Activated CD4-positive, alpha-beta T cell treated with anti-CD3 and anti-CD28 coated beads for 36 hours (primary cell): Measurements from ENCODE around the gene PMM2. TPM values are rescaled to one million over a fixed set of nuclear protein-coding genes. Genes with fewer than 3 reads are reported as not detected.
"Not testable (repeated sequence)": the region's sequence is repeated elsewhere in the genome, so short reads cannot be mapped to it uniquely, and the experiment has no call there.

Experiments
- ATAC-seq: fragments of 200-7000 bp; cut with Tn5 transposase; one replicate; pipeline ENCODE4 v1.10.0; 2021; ENCODE audit warnings: mild to moderate bottlenecking, moderate library complexity
- CTCF ChIA-PET: fragments of 350-600 bp; sonication (Branson Sonifier 250); formaldehyde crosslinking; loops from one replicate; lab custom pipeline; 2021; ENCODE audit warnings: antibody characterized with exemption; lab: Charles Lee
- POLR2A ChIA-PET: fragments of 350-600 bp; sonication (Branson Sonifier 250); formaldehyde crosslinking; loops from one replicate; lab custom pipeline; 2021; ENCODE audit warnings: antibody characterized with exemption, inconsistent platforms; lab: Charles Lee
- DNase-seq: peaks from one replicate; pipeline ENCODE4 v3.0.0-alpha.2; 2020
- H3K27ac Mint-ChIP-seq: one replicate; pipeline ENCODE4 v1.8.0; 2021; ENCODE audit warnings: mixed read lengths
- H3K27me3 Mint-ChIP-seq: one replicate; pipeline ENCODE4 v1.8.0; 2021; ENCODE audit warnings: mixed read lengths
- H3K36me3 Mint-ChIP-seq: one replicate; pipeline ENCODE4 v1.8.0; 2021; ENCODE audit warnings: low read depth, mixed read lengths
- H3K4me1 Mint-ChIP-seq: one replicate; pipeline ENCODE4 v1.8.0; 2021; ENCODE audit warnings: mixed read lengths
- H3K4me3 Mint-ChIP-seq: one replicate; pipeline ENCODE4 v1.8.0; 2021; ENCODE audit warnings: mild to moderate bottlenecking, moderate library complexity, mixed read lengths
- H3K9me3 Mint-ChIP-seq: one replicate; pipeline ENCODE4 v1.8.0; 2021; ENCODE audit warnings: low read depth, mixed read lengths
- intact Hi-C, 2 experiments: fragments of 100-400 bp; cut with DNase I in 1 of 2; cut with micrococcal nuclease in 1 of 2; formaldehyde crosslinking; loops; one replicate each; pipeline versions ENCODE4 v1.14.2 to v1.15.1; 2022 to 2024; cut with DNase I, micrococcal nuclease
- total RNA-seq, 2 experiments: library from RNA; stranded (reverse); gene quantifications; one replicate each; pipeline ENCODE4 v1.2.3, GENCODE V29; 2021

The PMM2 gene
- total RNA-seq: 10 to 100 TPM; 38.3 to 39.0 TPM

DNA sequence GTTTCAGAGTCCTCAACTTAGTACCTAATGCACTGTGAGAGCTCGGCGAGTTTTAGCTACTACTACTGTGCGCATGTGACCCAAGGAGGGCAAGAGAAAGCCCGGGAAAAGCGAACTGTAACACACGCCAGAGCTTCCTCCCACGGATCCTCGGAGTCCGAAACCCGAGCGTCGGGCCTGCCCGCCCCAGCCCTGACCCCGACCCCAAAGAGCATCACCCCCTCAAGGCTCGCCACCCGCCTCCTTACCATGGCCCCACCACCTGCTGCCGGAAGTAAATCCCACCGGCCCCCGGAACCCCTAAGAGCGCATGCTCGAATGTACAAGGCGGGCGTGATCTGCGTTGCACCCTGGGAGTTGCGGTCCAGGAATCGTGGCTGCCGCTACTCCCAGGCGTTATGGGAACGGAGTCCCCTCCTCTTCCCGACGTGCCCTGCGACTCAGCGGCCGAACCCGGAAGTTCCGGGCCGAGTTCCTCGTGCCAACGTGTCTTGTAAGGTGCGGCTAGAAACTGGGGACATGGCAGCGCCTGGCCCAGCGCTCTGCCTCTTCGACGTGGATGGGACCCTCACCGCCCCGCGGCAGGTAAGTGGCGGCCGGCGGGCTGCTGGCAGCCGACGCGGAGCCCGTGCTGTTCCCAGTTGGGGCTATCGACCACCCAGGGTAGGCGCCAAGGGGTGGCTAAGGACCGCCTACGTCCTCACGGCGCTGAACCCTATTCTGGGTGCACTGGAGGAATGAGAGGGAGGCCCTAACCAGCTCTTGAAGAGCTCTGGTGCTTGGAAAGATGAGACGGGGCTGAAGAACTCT is at the start of gene PMM2, which contains the start of gene TMEM186:
Gene PMM2, plus strand, starts transcription at position 476 of the 810 bp plus-strand sequence. Its CDS starts 44 bp downstream, at position 520.
Gene TMEM186, minus strand, starts transcription at position 276 of the 810 bp plus-strand sequence. Its CDS starts 25 bp downstream, at position 251.
- ATAC-seq: peak; percentile 96

DNA sequence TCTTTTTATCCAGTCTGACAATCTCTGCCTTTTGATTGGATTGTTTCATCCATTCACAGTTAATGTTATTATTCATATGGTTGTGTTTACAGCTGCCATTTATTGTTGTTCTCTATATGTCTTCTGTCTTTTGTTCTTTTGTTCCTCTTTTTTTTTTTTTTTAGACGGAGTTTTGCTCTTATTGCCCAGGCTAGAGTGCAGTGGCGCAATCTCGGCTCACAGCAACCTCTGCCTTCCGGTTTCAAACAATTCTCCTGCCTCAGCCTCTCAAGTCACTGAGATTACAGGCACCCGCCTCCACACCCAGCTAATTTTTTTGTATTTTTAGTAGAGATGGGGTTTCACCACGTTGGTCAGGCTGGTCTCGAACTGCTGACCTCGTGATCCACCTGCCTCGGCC is 48.7 kb upstream of the PMM2 start:
- H3K27ac Mint-ChIP-seq, CTCF ChIA-PET, ATAC-seq, DNase-seq, H3K27me3 Mint-ChIP-seq, POLR2A ChIA-PET, H3K36me3 Mint-ChIP-seq, H3K4me1 Mint-ChIP-seq, intact Hi-C loops, H3K9me3 Mint-ChIP-seq, H3K4me3 Mint-ChIP-seq: not testable (repeated sequence)

More for the DNA sequence above, at the start of gene PMM2, which contains the start of gene TMEM186:
- Mint-ChIP-seq H3K36me3 (peaks cover 32% of the 10 kb centered on the region), H3K4me1 (peaks cover 34% of the 10 kb centered on the region), H3K4me3 (peak within 1 kb of the TSS; percentile 91), H3K9me3 (no peaks in the 10 kb centered on the region), H3K27ac (peak within 1 kb of the TSS; percentile 92), H3K27me3 (no peaks in the 10 kb centered on the region)
- ChIA-PET POLR2A (interaction anchor here (0.8 to 1.2 kb wide), 2 partner anchors 142 to 293 kb away, joined by 3 to 5 read pairs; partner anchors contain the start of gene HAPSTR1), CTCF (interaction anchor here (0.5 to 1.1 kb wide), 4 partner anchors 13 to 138 kb away, joined by 3 to 4 read pairs (median 3); no protein-coding TSS in a partner anchor)
- DNase-seq: peak; percentile 97
- intact Hi-C loops: loop anchor here (1.0 to 5.0 kb wide), 11 partner anchors 71 to 1945 kb away; partner anchors contain the start of genes ABAT (in 2 of the 2), CARHSP1 (in 2 of the 2), HAPSTR1 (in 2 of the 2) and METTL22 (in 1 of the 2)

DNA sequence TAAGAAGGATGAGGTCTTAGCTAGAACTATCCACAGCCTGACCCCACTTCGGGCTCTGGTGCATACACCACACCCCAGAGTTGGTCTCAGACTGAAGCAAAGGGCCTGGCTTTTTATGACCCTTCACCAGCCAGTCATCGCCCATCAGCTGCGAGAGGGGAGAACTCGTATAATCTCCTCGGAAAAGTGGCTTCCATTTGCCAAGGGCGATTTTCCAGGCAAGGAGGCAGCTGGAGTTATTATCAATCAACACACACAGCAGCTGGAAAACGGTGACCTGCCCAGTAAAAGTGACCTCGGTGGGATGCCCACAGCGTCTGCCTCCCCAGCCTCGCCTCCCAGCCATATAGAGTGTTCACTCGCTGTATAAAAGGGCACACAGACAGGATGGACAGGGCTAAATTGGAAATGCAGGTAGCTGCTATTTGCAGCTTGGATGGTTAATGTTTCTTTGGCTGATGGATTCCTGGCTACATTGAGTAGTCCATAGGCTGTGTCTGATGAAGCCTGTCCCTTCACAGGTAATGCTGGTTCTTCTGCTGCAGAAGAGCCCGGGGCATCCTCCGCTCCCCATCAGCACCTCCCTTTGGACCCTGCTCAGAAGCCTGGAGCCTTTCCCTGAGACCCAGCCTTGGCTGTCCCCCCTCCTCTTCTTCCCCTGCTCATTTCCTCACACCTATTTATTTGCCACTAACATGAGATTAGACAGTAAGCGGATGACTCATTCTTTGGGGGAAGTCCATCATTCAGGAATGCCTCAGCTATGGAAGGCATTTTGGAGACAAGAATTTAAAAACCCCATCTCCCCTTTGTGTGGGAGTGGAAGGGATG is 45.9 kb upstream of the PMM2 start:
- Mint-ChIP-seq H3K9me3 (no peaks in the 10 kb centered on the region), H3K27me3 (no peaks in the 10 kb centered on the region), H3K36me3 (no peaks in the 10 kb centered on the region), H3K4me3 (no peak overlapping the region), H3K27ac (no peak overlapping the region), H3K4me1 (no peaks in the 10 kb centered on the region)
- DNase-seq (no peak), ATAC-seq (no peak)
- POLR2A ChIA-PET: no interaction called here
- CTCF ChIA-PET: no interaction called here
- intact Hi-C loops: no loop called here

DNA sequence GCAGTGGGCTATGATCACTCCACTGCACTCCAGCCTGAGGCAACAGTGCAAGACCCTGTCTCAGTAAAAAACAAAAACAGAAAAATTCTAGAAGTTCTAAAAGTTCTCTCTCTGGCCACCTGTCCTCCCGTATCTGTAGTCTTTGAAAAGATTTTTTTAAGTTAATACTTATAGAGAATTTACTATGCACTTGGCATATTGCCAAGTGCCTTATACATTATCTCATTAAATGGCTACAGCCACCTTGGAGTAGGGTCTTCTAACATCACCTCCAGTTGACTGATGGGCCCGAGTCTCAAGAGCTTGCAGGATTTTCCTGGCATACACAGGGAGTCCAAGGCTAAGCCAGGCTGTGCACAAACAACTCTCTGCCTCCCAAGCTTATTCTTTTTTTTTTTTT is 44.9 kb upstream of the PMM2 start:
- Mint-ChIP-seq H3K27ac (no peak overlapping the region), H3K4me1 (no peaks in the 10 kb centered on the region), H3K4me3 (no peak overlapping the region), H3K27me3 (no peaks in the 10 kb centered on the region), H3K9me3 (no peaks in the 10 kb centered on the region), H3K36me3 (no peaks in the 10 kb centered on the region)
- ChIA-PET POLR2A (no interaction called here), CTCF (no interaction called here)
- ATAC-seq (no peak), DNase-seq (no peak)
- intact Hi-C loops: no loop called here

DNA sequence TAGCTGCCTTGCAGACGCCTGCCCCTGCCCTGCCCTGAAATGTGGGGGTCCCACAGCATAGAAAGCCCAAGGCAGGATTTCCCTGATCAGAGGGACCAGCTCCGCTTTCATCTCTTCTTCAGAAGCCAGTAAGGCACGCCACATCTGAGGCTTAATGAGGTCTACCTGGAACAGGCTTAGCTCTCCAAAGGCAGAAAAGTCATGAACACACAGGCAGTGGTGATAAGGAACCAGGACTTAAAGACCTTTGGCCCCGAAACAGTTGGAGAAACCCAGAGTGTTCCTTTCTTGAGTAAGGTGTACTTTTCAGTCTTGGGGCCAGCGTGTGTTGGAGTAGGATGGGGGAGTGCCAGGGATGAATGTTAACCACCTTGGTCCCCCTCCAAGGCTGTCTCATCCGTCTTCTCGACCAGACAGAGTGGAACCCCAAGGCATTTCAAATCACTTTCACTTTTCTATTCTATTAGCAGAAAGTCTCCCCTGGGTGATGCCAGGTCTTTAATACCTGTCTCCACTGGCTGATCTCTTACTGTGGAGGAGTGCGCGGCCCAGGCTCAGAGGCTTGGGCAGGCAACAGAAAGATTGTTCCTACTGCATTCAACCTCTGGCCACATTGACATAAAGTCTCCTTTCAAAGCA is 44.1 kb upstream of the PMM2 start:
- ATAC-seq: no peak
- H3K27ac Mint-ChIP-seq: no peak overlapping the region

DNA sequence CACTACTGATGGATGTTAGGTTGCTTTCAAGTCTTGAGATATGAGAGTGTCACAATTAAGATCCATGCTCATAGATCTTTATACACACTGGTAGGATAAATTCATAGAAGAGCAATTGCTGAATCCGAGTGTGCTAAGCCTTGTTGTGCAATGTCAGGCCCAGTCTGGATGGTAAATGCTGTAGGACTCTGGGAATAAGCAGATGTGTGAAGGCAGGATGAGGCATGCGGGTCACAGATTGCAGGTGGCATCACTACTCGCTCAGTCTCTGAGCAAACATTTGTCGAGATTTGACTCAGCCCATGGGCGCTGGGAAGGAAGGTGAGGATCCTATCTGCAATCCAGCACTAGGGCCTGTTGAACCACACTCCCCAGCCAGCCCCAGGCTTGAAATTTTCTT is 40.9 kb upstream of the PMM2 start:
- ChIA-PET POLR2A (no interaction called here), CTCF (no interaction called here)
- ATAC-seq (no peak), DNase-seq (no peak)
- no peaks in the 10 kb centered on the region for H3K27me3 Mint-ChIP-seq
- H3K4me1 Mint-ChIP-seq: no peaks in the 10 kb centered on the region
- H3K27ac Mint-ChIP-seq: no peak overlapping the region
- no peak overlapping the region for H3K4me3 Mint-ChIP-seq
- no peaks in the 10 kb centered on the region for H3K36me3 Mint-ChIP-seq
- intact Hi-C loops: no loop called here
- no peaks in the 10 kb centered on the region for H3K9me3 Mint-ChIP-seq

More for the DNA sequence above, 44.1 kb upstream of the PMM2 start:
- Mint-ChIP-seq H3K27me3 (no peaks in the 10 kb centered on the region), H3K9me3 (no peaks in the 10 kb centered on the region), H3K4me3 (no peak overlapping the region), H3K4me1 (no peaks in the 10 kb centered on the region), H3K36me3 (no peaks in the 10 kb centered on the region)
- ChIA-PET CTCF (no interaction called here), POLR2A (no interaction called here)
- intact Hi-C loops: no loop called here
- DNase-seq: no peak

DNA sequence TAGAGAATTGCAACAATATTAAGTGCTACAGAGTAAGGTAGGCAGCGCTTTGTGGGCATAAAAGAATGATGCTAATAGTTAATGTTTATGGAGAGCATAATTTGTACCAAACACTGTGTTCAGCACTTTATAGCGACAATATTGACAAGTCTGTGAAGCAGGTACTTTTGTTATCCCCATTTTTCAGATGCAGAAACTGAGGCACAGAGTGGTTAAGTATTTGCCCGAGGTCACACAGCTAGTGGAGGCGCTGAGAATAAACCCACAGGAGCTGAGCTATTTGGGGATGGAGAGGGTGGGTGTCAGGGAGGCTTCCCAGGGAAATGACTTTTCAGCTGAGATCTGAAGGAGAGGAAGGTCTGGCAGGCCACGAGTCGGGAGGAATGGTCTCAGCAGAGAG is 39.6 kb upstream of the PMM2 start:
- no peak for DNase-seq
- ChIA-PET CTCF (no interaction called here), POLR2A (no interaction called here)
- Mint-ChIP-seq H3K27me3 (no peaks in the 10 kb centered on the region), H3K36me3 (no peaks in the 10 kb centered on the region), H3K9me3 (no peaks in the 10 kb centered on the region), H3K4me3 (no peak overlapping the region), H3K4me1 (no peaks in the 10 kb centered on the region), H3K27ac (no peak overlapping the region)
- no peak for ATAC-seq
- intact Hi-C loops: no loop called here

DNA sequence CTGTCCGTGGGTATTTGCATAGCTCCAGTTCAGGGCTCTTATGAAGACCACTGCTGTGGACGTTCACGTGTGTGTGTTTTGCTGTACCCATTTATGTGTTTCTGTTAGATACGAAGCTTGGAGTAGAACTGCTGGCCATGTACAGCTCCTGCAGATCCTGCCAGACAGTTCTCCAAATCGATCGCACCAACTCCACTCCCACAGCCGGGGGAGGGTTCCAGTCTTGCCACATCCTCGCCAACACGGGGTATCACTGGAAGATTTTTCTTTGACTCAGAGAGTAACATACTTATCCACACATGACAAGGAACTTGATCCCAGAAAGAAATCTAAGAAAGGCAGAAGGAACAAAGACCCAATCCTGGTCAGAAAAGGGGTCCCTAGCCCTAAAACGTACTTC is 37.6 kb upstream of the PMM2 start:
- Mint-ChIP-seq H3K4me1 (no peaks in the 10 kb centered on the region), H3K9me3 (no peaks in the 10 kb centered on the region), H3K27ac (no peak overlapping the region), H3K27me3 (no peaks in the 10 kb centered on the region), H3K4me3 (no peak overlapping the region), H3K36me3 (no peaks in the 10 kb centered on the region)
- intact Hi-C loops: no loop called here
- no peak for ATAC-seq
- no peak for DNase-seq
- ChIA-PET CTCF (no interaction called here), POLR2A (no interaction called here)

DNA sequence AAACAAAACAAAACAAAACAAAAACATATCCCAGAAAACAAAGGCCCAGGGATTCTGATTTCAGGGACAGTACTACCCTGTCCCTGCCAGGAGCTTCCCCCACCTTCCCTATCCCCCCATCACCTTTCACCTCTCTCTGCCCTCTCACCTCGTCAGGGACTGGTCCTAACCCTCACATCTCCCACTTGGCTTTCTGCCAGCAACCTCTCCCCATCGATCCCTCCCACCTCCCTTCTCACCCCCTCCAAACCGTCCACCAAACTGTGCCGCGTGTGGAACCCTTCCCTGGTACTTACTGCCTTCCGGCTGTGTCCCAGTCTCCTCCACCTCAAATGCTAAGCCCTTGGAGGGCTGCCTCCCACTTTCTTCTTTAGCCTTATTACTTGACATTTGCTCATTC is 36.6 kb upstream of the PMM2 start:
- CTCF ChIA-PET: no interaction called here
- no peaks in the 10 kb centered on the region for H3K9me3 Mint-ChIP-seq
- H3K36me3 Mint-ChIP-seq: no peaks in the 10 kb centered on the region
- POLR2A ChIA-PET: interaction anchor here (0.7 kb wide), 1 partner anchor 48 kb away, joined by 3 read pairs; no protein-coding TSS in a partner anchor
- no peaks in the 10 kb centered on the region for H3K4me1 Mint-ChIP-seq
- H3K27ac Mint-ChIP-seq: no peak overlapping the region
- ATAC-seq: no peak
- H3K27me3 Mint-ChIP-seq: no peaks in the 10 kb centered on the region
- intact Hi-C loops: no loop called here
- H3K4me3 Mint-ChIP-seq: no peak overlapping the region
- DNase-seq: no peak

DNA sequence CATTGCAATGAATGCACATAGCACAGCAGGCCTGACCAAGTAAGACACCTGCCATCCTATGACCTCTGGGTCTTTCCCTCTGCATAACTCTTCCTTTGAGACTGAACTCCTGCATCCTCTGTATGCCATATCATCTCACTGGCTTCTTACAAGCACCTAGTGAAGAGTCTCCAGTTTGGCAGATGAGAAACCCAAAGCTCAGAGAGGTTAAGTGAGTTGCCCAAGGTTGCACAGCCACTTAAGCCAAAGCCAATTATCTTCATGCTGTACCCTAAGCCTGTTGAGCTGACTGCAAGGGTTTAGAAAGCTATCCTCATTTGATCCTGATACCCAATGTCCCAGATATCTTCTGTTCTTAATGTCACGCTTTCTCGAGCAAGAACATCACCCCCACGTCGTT is 35.4 kb upstream of the PMM2 start:
- POLR2A ChIA-PET: no interaction called here

DNA sequence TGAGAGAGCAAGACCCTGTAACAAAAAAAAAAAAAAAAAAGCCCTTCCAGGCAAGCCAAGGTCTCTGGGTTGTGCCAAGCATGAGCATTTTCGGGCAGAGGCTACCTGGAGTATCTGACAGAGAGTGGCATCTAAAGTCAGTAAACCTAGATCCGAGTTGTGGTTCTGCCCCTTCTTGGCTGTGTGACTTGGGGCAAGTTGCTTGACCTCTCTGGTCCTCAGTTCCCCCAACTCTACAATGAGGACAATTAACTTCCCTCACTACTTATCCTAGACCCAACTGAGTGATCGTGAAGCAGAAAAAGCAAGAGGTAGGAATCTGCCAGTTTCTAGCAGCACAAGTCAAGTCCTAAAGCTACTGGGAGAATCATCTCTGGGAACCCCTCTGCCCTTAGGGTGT is 34.6 kb upstream of the PMM2 start:
- H3K36me3 Mint-ChIP-seq: no peaks in the 10 kb centered on the region
- H3K27me3 Mint-ChIP-seq: no peaks in the 10 kb centered on the region
- no peaks in the 10 kb centered on the region for H3K4me1 Mint-ChIP-seq
- ATAC-seq (no peak), DNase-seq (no peak)
- no peak overlapping the region for H3K4me3 Mint-ChIP-seq
- ChIA-PET CTCF (no interaction called here), POLR2A (no interaction called here)
- no peak overlapping the region for H3K27ac Mint-ChIP-seq
- H3K9me3 Mint-ChIP-seq: no peaks in the 10 kb centered on the region
- intact Hi-C loops: no loop called here

More for the DNA sequence above, 35.4 kb upstream of the PMM2 start:
- H3K36me3 Mint-ChIP-seq: no peaks in the 10 kb centered on the region
- H3K4me3 Mint-ChIP-seq: no peak overlapping the region
- CTCF ChIA-PET: no interaction called here
- no peaks in the 10 kb centered on the region for H3K4me1 Mint-ChIP-seq
- no peaks in the 10 kb centered on the region for H3K27me3 Mint-ChIP-seq
- DNase-seq (no peak), ATAC-seq (no peak)
- intact Hi-C loops: no loop called here
- no peaks in the 10 kb centered on the region for H3K9me3 Mint-ChIP-seq
- no peak overlapping the region for H3K27ac Mint-ChIP-seq
